HG03066 (cell line): ENCODE measurements around the gene TMA7.
"Not testable (repeated sequence)": the region's sequence is repeated elsewhere in the genome, so short reads cannot be mapped to it uniquely, and the experiment has no call there.

ENCODE experiments used
- ATAC-seq: cut with Tn5 transposase; IDR thresholded peaks from one replicate; pipeline ENCODE4 v1.9.1; 2021; ENCODE audit warnings: low read depth; ENCODE audit not compliant: unreplicated experiment

The TMA7 gene

GRCh38 chr3:48465531-48466378, 25.7 kb downstream of the TMA7 start:
- ATAC-seq = peak; percentile 89

GRCh38 chr3:48466386-48467109, 26.5 kb downstream of the TMA7 start:
- ATAC-seq = peak; percentile 13

GRCh38 chr3:48467110-48467454, 27.0 kb downstream of the TMA7 start:
- ATAC-seq = no peak

- ATAC-seq = no peak
Observed at GRCh38 chr3:48467473-48468267, 27.6 kb downstream of the TMA7 start.

GRCh38 chr3:48468329-48468731, 28.3 kb downstream of the TMA7 start:
- no peak for ATAC-seq

- no peak for ATAC-seq
Observed at GRCh38 chr3:48469046-48469915, 29.2 kb downstream of the TMA7 start.

- ATAC-seq = no peak
Observed at GRCh38 chr3:48470286-48470685, 30.2 kb downstream of the TMA7 start.

- ATAC-seq = peak; percentile 16
Observed at GRCh38 chr3:48472673-48472922, 32.5 kb downstream of the TMA7 start.

GRCh38 chr3:48472923-48473616, 33.0 kb downstream of the TMA7 start:
- peak; percentile 80 for ATAC-seq

GRCh38 chr3:48473617-48473952, 33.5 kb downstream of the TMA7 start:
- ATAC-seq = no peak

- ATAC-seq = not testable (repeated sequence)
Observed at GRCh38 chr3:48474031-48474430, 34.0 kb downstream of the TMA7 start.

GRCh38 chr3:48474619-48475018, 34.6 kb downstream of the TMA7 start:
- ATAC-seq = no peak

- no peak for ATAC-seq
Observed at GRCh38 chr3:48475188-48475587, 35.1 kb downstream of the TMA7 start.

- ATAC-seq = no peak
Observed at GRCh38 chr3:48476426-48477053, 36.5 kb downstream of the TMA7 start.

- ATAC-seq = no peak
Observed at GRCh38 chr3:48477959-48478520, 38.0 kb downstream of the TMA7 start.

- no peak for ATAC-seq
Observed at GRCh38 chr3:48478626-48479555, 38.8 kb downstream of the TMA7 start.

- not testable (repeated sequence) for ATAC-seq
Observed at GRCh38 chr3:48480891-48481290, 40.8 kb downstream of the TMA7 start.

GRCh38 chr3:48482822-48483221, 42.8 kb downstream of the TMA7 start:
- not testable (repeated sequence) for ATAC-seq
